ENCODE results near the gene CDKL1. TPM values are rescaled to one million over a fixed set of nuclear protein-coding genes. Genes with fewer than 3 reads are reported as not detected.

The CDKL1 gene
- total and polyA plus RNA-seq, 2 of the 13 experiments (the other 11 are each of a cell fraction or from before 2014, with no cell fraction given), result 4.4 to 5.1 TPM

DNA sequence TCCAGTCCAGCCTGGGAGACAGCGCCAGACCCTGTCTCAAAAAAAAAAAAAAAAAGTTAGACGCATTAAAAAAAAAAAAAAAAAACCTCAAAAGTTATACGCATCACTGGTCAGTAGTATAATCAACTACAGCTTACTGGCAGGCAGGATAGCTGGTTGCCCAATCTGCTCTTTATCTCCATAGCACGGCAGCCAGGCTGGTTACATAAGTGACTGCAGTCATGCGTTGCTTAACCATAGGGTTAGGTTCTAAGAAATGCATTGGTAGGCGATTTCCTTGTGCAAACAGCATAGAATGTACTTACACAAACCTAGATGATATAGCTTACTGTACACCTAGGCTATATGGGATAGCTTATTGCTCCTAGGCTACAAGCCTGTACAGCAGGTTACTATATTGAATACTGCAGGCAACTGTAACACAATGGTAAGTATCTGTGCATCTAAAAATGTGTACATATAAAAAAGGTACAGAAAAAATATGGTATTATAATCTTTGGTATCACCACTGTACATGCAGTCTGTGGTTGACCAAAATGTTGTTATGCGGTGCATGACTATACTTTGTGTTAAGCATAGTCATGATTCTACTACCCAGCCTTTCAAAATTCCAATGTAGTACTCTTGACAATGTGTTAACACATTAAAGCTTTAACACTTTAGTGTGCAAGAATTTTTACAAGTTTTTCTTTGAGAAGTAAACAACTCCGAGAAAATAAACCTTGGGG lies 92.8 kb downstream of the CDKL1 start (continued):
- TF ChIP-seq BCL6 (CRISPR knock-in tag; IDR thresholded peaks at IDR 0.05), result peak; percentile 92
- TF ChIP-seq, protein P1, sequence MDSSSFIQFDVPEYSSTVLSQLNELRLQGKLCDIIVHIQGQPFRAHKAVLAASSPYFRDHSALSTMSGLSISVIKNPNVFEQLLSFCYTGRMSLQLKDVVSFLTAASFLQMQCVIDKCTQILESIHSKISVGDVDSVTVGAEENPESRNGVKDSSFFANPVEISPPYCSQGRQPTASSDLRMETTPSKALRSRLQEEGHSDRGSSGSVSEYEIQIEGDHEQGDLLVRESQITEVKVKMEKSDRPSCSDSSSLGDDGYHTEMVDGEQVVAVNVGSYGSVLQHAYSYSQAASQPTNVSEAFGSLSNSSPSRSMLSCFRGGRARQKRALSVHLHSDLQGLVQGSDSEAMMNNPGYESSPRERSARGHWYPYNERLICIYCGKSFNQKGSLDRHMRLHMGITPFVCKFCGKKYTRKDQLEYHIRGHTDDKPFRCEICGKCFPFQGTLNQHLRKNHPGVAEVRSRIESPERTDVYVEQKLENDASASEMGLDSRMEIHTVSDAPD (CRISPR knock-in tag; IDR thresholded peaks at IDR 0.05), result peak; percentile 90
- TF ChIP-seq, protein P2, sequence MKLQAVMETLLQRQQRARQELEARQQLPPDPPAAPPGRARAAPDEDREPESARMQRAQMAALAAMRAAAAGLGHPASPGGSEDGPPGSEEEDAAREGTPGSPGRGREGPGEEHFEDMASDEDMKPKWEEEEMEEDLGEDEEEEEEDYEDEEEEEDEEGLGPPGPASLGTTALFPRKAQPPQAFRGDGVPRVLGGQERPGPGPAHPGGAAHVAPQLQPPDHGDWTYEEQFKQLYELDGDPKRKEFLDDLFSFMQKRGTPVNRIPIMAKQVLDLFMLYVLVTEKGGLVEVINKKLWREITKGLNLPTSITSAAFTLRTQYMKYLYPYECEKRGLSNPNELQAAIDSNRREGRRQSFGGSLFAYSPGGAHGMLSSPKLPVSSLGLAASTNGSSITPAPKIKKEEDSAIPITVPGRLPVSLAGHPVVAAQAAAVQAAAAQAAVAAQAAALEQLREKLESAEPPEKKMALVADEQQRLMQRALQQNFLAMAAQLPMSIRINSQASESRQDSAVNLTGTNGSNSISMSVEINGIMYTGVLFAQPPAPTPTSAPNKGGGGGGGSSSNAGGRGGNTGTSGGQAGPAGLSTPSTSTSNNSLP (IDR thresholded peaks at IDR 0.05; ENCODE audit: low read depth, low read length), result peak; percentile 67
- TF ChIP-seq, protein P3, sequence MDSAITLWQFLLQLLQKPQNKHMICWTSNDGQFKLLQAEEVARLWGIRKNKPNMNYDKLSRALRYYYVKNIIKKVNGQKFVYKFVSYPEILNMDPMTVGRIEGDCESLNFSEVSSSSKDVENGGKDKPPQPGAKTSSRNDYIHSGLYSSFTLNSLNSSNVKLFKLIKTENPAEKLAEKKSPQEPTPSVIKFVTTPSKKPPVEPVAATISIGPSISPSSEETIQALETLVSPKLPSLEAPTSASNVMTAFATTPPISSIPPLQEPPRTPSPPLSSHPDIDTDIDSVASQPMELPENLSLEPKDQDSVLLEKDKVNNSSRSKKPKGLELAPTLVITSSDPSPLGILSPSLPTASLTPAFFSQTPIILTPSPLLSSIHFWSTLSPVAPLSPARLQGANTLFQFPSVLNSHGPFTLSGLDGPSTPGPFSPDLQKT (CRISPR knock-in tag; IDR thresholded peaks at IDR 0.05; ENCODE audit: borderline replicate concordance), result no peak
- TF ChIP-seq, protein P4, sequence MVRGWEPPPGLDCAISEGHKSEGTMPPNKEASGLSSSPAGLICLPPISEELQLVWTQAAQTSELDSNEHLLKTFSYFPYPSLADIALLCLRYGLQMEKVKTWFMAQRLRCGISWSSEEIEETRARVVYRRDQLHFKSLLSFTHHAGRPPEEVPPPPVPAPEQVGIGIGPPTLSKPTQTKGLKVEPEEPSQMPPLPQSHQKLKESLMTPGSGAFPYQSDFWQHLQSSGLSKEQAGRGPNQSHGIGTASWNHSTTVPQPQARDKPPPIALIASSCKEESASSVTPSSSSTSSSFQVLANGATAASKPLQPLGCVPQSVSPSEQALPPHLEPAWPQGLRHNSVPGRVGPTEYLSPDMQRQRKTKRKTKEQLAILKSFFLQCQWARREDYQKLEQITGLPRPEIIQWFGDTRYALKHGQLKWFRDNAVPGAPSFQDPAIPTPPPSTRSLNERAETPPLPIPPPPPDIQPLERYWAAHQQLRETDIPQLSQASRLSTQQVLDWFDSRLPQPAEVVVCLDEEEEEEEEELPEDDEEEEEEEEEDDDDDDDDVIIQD (CRISPR knock-in tag; IDR thresholded peaks at IDR 0.05; ENCODE audit: low read depth), result peak; percentile 91
- TF ChIP-seq HNF4A (CRISPR knock-in tag; IDR thresholded peaks at IDR 0.05), result peak; percentile 76
- TF ChIP-seq FOXA3 (CRISPR knock-in tag; IDR thresholded peaks at IDR 0.05), result peak; percentile 86
- TF ChIP-seq, protein P5, sequence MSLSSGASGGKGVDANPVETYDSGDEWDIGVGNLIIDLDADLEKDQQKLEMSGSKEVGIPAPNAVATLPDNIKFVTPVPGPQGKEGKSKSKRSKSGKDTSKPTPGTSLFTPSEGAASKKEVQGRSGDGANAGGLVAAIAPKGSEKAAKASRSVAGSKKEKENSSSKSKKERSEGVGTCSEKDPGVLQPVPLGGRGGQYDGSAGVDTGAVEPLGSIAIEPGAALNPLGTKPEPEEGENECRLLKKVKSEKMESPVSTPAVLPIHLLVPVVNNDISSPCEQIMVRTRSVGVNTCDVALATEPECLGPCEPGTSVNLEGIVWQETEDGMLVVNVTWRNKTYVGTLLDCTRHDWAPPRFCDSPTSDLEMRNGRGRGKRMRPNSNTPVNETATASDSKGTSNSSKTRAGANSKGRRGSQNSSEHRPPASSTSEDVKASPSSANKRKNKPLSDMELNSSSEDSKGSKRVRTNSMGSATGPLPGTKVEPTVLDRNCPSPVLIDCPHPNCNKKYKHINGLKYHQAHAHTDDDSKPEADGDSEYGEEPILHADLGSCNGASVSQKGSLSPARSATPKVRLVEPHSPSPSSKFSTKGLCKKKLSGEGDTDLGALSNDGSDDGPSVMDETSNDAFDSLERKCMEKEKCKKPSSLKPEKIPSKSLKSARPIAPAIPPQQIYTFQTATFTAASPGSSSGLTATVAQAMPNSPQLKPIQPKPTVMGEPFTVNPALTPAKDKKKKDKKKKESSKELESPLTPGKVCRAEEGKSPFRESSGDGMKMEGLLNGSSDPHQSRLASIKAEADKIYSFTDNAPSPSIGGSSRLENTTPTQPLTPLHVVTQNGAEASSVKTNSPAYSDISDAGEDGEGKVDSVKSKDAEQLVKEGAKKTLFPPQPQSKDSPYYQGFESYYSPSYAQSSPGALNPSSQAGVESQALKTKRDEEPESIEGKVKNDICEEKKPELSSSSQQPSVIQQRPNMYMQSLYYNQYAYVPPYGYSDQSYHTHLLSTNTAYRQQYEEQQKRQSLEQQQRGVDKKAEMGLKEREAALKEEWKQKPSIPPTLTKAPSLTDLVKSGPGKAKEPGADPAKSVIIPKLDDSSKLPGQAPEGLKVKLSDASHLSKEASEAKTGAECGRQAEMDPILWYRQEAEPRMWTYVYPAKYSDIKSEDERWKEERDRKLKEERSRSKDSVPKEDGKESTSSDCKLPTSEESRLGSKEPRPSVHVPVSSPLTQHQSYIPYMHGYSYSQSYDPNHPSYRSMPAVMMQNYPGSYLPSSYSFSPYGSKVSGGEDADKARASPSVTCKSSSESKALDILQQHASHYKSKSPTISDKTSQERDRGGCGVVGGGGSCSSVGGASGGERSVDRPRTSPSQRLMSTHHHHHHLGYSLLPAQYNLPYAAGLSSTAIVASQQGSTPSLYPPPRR (CRISPR knock-in tag; IDR thresholded peaks at IDR 0.05; ENCODE audit: borderline replicate concordance), result 0 out of 2 replicates have a peak, but pooled peaks have one; percentile 43
- TF ChIP-seq SNRNP70 (IDR thresholded peaks at IDR 0.05; ENCODE audit: low read depth, low read length), result no peak
- peak; percentile 86 for TF ChIP-seq RXRB (CRISPR knock-in tag; IDR thresholded peaks at IDR 0.05; ENCODE audit: borderline replicate concordance)
- 0 out of 2 replicates have a peak, but pooled peaks have one; percentile 22 for TF ChIP-seq ZNF205 (CRISPR knock-in tag; IDR thresholded peaks at IDR 0.05)
- TF ChIP-seq, protein P6, sequence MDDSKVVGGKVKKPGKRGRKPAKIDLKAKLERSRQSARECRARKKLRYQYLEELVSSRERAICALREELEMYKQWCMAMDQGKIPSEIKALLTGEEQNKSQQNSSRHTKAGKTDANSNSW (CRISPR knock-in tag; IDR thresholded peaks at IDR 0.05; ENCODE audit: borderline replicate concordance), result no peak
- peak; percentile 55 for TF ChIP-seq PHF21A (CRISPR knock-in tag; IDR thresholded peaks at IDR 0.05)
- no peak for TF ChIP-seq MTA1 (CRISPR knock-in tag; IDR thresholded peaks at IDR 0.05; ENCODE audit: borderline replicate concordance)
- TF ChIP-seq, protein P7, sequence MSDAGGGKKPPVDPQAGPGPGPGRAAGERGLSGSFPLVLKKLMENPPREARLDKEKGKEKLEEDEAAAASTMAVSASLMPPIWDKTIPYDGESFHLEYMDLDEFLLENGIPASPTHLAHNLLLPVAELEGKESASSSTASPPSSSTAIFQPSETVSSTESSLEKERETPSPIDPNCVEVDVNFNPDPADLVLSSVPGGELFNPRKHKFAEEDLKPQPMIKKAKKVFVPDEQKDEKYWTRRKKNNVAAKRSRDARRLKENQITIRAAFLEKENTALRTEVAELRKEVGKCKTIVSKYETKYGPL (CRISPR knock-in tag; IDR thresholded peaks at IDR 0.05), result peak; percentile 99
